PC-3 (cell line): ENCODE measurements around the gene RTN4. TPM values are rescaled to one million over a fixed set of nuclear protein-coding genes. Genes with fewer than 3 reads are reported as not detected.

Experiments
- ATAC-seq: fragments of 200-7000 bp; cut with Tn5 transposase; 2 replicates; pipeline ENCODE4 v1.9.1; 2020; ENCODE audit warnings: mild to moderate bottlenecking, moderate library complexity
- BruUV-seq: library from RNA; stranded (reverse); fragments of 400-500 nt; replicated peaks from 2 replicates; lab custom pipeline; 2021; lab: Mats Ljungman, UMichigan
- CTCF ChIA-PET: fragments of 300-600 bp; sonication (Branson Sonifier 250); formaldehyde crosslinking; loops from one replicate; lab custom pipeline; 2022; ENCODE audit warnings: antibody characterized with exemption; lab: Charles Lee
- POLR2A ChIA-PET: fragments of 300-600 bp; sonication (Branson Sonifier 250); formaldehyde crosslinking; loops from one replicate; lab custom pipeline; 2022; ENCODE audit warnings: antibody characterized with exemption; ENCODE audit not compliant: unreplicated experiment; lab: Charles Lee
- DNase-seq: peaks from one replicate; pipeline ENCODE4 v3.0.0-alpha.2; 2015
- H2AFZ ChIP-seq: fragments of 300-600 bp; sonication (generic); 2 replicates; pipeline ENCODE4 v1.6.0; 2016; ENCODE audit warnings: antibody characterized with exemption, low read length
- H3F3A ChIP-seq: fragments of 300-600 bp; sonication (generic); one replicate; pipeline ENCODE4 v1.6.0; 2017; ENCODE audit warnings: antibody characterized with exemption, low read length, control low read depth, mild to moderate bottlenecking; ENCODE audit not compliant: unreplicated experiment
- H3K27ac ChIP-seq: fragments of 300-600 bp; sonication (generic); 2 replicates; pipeline ENCODE4 v1.5.1; 2016; ENCODE audit warnings: mild to moderate bottlenecking, low read length
- H3K27me3 ChIP-seq: fragments of 300-600 bp; sonication (generic); 2 replicates; pipeline ENCODE4 v1.6.1; 2016; ENCODE audit warnings: low read length, mixed read lengths
- H3K36me3 ChIP-seq: fragments of 300-600 bp; sonication (generic); 2 replicates; pipeline ENCODE4 v1.6.1; 2016; ENCODE audit warnings: low read depth, mixed run types, low read length, mixed read lengths
- H3K4me1 ChIP-seq: fragments of 300-600 bp; sonication (generic); 2 replicates; pipeline ENCODE4 v1.5.1; 2016; ENCODE audit warnings: low read length; ENCODE audit not compliant: insufficient read depth
- H3K4me2 ChIP-seq: fragments of 300-600 bp; sonication (generic); 2 replicates; pipeline ENCODE4 v1.6.0; 2016; ENCODE audit warnings: low read length
- H3K4me3 ChIP-seq: fragments of 300-600 bp; sonication (generic); 2 replicates; pipeline ENCODE4 v1.5.1; 2016; ENCODE audit warnings: mild to moderate bottlenecking, low read length, mixed read lengths
- H3K79me2 ChIP-seq: fragments of 300-600 bp; sonication (generic); 2 replicates; pipeline ENCODE4 v1.6.1; 2017; ENCODE audit warnings: low read length, mixed read lengths
- H3K9ac ChIP-seq: fragments of 300-600 bp; sonication (generic); 2 replicates; pipeline ENCODE4 v1.6.0; 2016; ENCODE audit warnings: mild to moderate bottlenecking, low read length
- H3K9me2 ChIP-seq: fragments of 300-600 bp; sonication (generic); replicated peaks from 2 replicates; pipeline ENCODE4 v1.6.1; 2016; ENCODE audit warnings: mixed run types, low read length, mixed read lengths
- H3K9me3 ChIP-seq: fragments of 300-600 bp; sonication (generic); 2 replicates; pipeline ENCODE4 v1.6.1; 2016; ENCODE audit warnings: low read length, mixed read lengths
- H4K20me1 ChIP-seq: fragments of 300-600 bp; sonication (generic); 2 replicates; pipeline ENCODE4 v1.6.1; 2016; ENCODE audit warnings: low read length, mixed read lengths
- CTCF ChIP-seq: fragments of 300-600 bp; sonication (generic); conservative IDR thresholded peaks from 2 replicates; pipeline ENCODE4 v1.5.1; 2017; ENCODE audit warnings: antibody characterized with exemption, low read depth, mild to moderate bottlenecking, low read length
- EZH2 ChIP-seq: fragments of 300-600 bp; sonication (generic); IDR thresholded peaks from one replicate; pipeline ENCODE4 v1.6.1; 2017; ENCODE audit warnings: antibody characterized with exemption, mild to moderate bottlenecking, low read length; ENCODE audit not compliant: unreplicated experiment
- EZH2phosphoT487 ChIP-seq: fragments of 300-600 bp; sonication (generic); IDR thresholded peaks from 2 replicates; pipeline ENCODE4 v1.6.1; 2018; ENCODE audit warnings: mild to moderate bottlenecking, antibody characterized with exemption, low read length, borderline replicate concordance
- intact Hi-C: fragments of 100-400 bp; cut with micrococcal nuclease; formaldehyde crosslinking; loops from 2 replicates; pipeline ENCODE4 v1.9.0; 2023
- total RNA-seq: library from RNA; depleted of rRNA; stranded (reverse); fragments of >200 nt; gene quantifications from 2 replicates; pipeline ENCODE4 v1.2.3, GENCODE V29; 2014

Gene RTN4
- total RNA-seq, 1 experiment from 2014 or later, result 150 TPM

DNA sequence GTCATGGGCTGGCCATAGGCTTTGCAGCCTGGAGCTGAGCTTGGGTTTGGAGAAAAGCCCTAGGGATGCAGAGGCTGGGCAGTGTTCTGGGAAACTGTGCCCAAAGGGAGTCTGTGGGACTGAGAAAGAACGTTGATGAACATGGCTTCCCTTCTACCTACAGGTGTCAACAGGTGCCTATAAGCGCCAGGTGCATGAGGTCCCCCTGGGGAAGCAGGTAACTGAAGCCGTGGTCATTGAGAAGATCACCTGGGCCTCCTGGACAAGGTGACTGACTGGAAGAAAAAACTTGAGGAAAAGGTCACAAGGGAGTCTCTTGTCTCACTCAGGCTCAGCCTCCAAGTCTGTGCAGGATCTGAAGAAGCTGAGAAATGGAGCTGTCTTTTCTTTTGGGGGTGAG, 83.4 kb downstream of the RTN4 start:
- DNase-seq, result no peak
- H4K20me1 ChIP-seq, result no peaks in the 10 kb centered on the region
- no peaks in the 10 kb centered on the region for H3F3A ChIP-seq
- CTCF ChIA-PET, result interaction anchor here (1.4 kb wide), 1 partner anchor 67 kb away, joined by 5 read pairs; no protein-coding TSS in a partner anchor
- H3K27ac ChIP-seq, result no peak overlapping the region
- H3K9me2 ChIP-seq, result no peaks in the 10 kb centered on the region
- H3K9me3 ChIP-seq, result no peaks in the 10 kb centered on the region
- H2AFZ ChIP-seq, result no peak overlapping the region
- TF ChIP-seq CTCF, result no peak
- TF ChIP-seq EZH2, result no peak
- no peak for TF ChIP-seq EZH2phosphoT487
- intact Hi-C loops, result no loop called here
- POLR2A ChIA-PET, result interaction anchor here (0.6 kb wide), 1 partner anchor 64 kb away, joined by 3 read pairs; no protein-coding TSS in a partner anchor
- ATAC-seq, result peak; percentile 8; the same call in 1 of the 2 replicates
- H3K27me3 ChIP-seq, result no peaks in the 10 kb centered on the region
- peaks cover 34% of the 10 kb centered on the region for H3K36me3 ChIP-seq
- no peak overlapping the region for H3K9ac ChIP-seq
- peaks cover 15% of the 10 kb centered on the region for H3K4me1 ChIP-seq
- H3K79me2 ChIP-seq, result peaks cover 7% of the 10 kb centered on the region
- no peak overlapping the region for H3K4me2 ChIP-seq
- no peak overlapping the region for H3K4me3 ChIP-seq
- BruUV-seq, result no TSS peak

DNA sequence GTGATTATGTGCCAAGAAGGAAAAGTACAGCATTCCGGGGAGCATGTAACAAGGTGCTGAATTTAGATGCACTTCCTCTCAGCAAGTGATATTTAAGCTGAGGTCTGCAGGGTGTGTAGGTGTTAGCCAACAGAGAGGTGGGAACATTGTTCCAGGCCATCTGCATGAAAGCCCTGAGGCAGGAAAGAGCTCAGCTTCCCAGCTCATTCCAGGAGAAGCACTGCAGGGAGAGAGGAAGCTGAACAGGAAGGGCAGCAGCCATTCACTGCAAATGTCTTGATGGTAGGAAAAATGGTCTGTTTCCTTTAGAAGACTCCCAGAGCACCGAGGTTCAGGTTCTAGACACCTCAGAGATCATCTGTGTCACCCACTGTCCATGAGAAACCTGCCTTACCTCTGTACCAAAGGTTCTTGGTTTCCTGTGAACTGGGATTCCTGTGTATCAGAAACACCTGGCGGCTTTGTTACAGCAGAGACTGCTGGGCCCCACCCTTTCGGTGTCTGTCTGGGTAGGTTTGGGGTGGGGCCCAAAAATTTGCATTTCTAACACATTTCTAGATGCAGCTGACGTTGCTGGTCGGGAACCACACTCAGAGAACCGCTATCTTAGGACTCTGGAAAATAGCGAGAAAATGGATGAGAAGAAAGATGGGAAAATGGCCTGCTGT, 84.0 kb downstream of the RTN4 start:
- H4K20me1 ChIP-seq, result no peaks in the 10 kb centered on the region
- POLR2A ChIA-PET, result interaction anchor here (0.6 kb wide), 1 partner anchor 63 kb away, joined by 3 read pairs; no protein-coding TSS in a partner anchor
- BruUV-seq, result no TSS peak
- intact Hi-C loops, result no loop called here
- no peaks in the 10 kb centered on the region for H3F3A ChIP-seq
- H3K27ac ChIP-seq, result peak overlapping the region; percentile 6; the same call in 1 of the 2 replicates
- H3K9me2 ChIP-seq, result no peaks in the 10 kb centered on the region
- ATAC-seq, result peak; percentile 49
- CTCF ChIA-PET, result interaction anchor here (1.4 kb wide), 1 partner anchor 67 kb away, joined by 5 read pairs; no protein-coding TSS in a partner anchor
- peak; percentile 47 for DNase-seq
- no peak overlapping the region for H3K4me2 ChIP-seq
- peaks cover 15% of the 10 kb centered on the region for H3K4me1 ChIP-seq
- H3K9ac ChIP-seq, result no peak overlapping the region
- TF ChIP-seq EZH2, result no peak
- TF ChIP-seq EZH2phosphoT487, result no peak
- TF ChIP-seq CTCF, result no peak
- peaks cover 28% of the 10 kb centered on the region for H3K36me3 ChIP-seq
- no peaks in the 10 kb centered on the region for H3K9me3 ChIP-seq
- peaks cover 3% of the 10 kb centered on the region; the same call in 1 of the 2 replicates for H3K79me2 ChIP-seq
- H3K27me3 ChIP-seq, result no peaks in the 10 kb centered on the region
- no peak overlapping the region for H2AFZ ChIP-seq
- no peak overlapping the region for H3K4me3 ChIP-seq

- no peak overlapping the region for H3K27ac ChIP-seq
- TF ChIP-seq CTCF (no peak), EZH2 (no peak), EZH2phosphoT487 (no peak)
These were observed 84.8 kb downstream of the RTN4 start for GRCh38 chr2:54965425-54965824.

More at GRCh38 chr2:54965425-54965824, 84.8 kb downstream of the RTN4 start:
- Histone ChIP-seq H3K9me2 (no peaks in the 10 kb centered on the region), H3K27me3 (no peaks in the 10 kb centered on the region), H3K79me2 (no peaks in the 10 kb centered on the region), H2AFZ (no peak overlapping the region), H3K4me1 (peaks cover 15% of the 10 kb centered on the region), H3K4me2 (no peak overlapping the region), H4K20me1 (no peaks in the 10 kb centered on the region), H3K36me3 (peaks cover 20% of the 10 kb centered on the region), H3K4me3 (no peak overlapping the region), H3K9me3 (no peaks in the 10 kb centered on the region), H3F3A (no peaks in the 10 kb centered on the region), H3K9ac (no peak overlapping the region)
- DNase-seq (no peak), ATAC-seq (no peak)
- CTCF ChIA-PET, result no interaction called here
- intact Hi-C loops, result no loop called here
- POLR2A ChIA-PET, result no interaction called here
- BruUV-seq, result no TSS peak
